SU-DHL-6 (cell line): ENCODE data around the gene GIMAP7.

Experiments used
- H2AFZ ChIP-seq: fragments of 200-600 bp; sonication (generic); 2 replicates; pipeline ENCODE4 v1.6.1; 2014; ENCODE audit warnings: low read depth, mild to moderate bottlenecking, moderate library complexity, mixed read lengths, antibody characterized with exemption, low read length; ENCODE audit not compliant: severe bottlenecking
- H3F3A ChIP-seq: fragments of 200-600 bp; shearing (Covaris generic); 2 replicates; pipeline ENCODE4 v1.6.0; 2016; ENCODE audit warnings: antibody characterized with exemption, mild to moderate bottlenecking; ENCODE audit not compliant: insufficient read depth
- H3K27ac ChIP-seq: fragments of 200-600 bp; sonication (generic); 2 replicates; pipeline ENCODE4 v1.5.1; 2016; ENCODE audit warnings: low read depth, mild to moderate bottlenecking, low read length, moderate library complexity, mixed read lengths
- H3K27me3 ChIP-seq: fragments of 200-600 bp; sonication (generic), shearing (Covaris generic); 2 replicates; pipeline ENCODE4 v1.6.0; 2014; ENCODE audit warnings: mild to moderate bottlenecking, low read length
- H3K36me3 ChIP-seq: fragments of 200-600 bp; sonication (generic); 2 replicates; pipeline ENCODE4 v1.6.1; 2014; ENCODE audit warnings: mild to moderate bottlenecking, low read length, mixed read lengths
- H3K4me2 ChIP-seq: fragments of 300-600, 200-600 bp; shearing (Covaris generic), sonication (generic); 2 replicates; pipeline ENCODE4 v1.6.0; 2014; ENCODE audit warnings: low read length, low read depth, mild to moderate bottlenecking; ENCODE audit not compliant: poor library complexity, severe bottlenecking
- H3K4me3 ChIP-seq: fragments of 200-600 bp; sonication (generic); 2 replicates; pipeline ENCODE4 v1.5.1; 2014; ENCODE audit warnings: antibody characterized with exemption, low read length, mild to moderate bottlenecking, mixed read lengths; ENCODE audit not compliant: insufficient read depth, poor library complexity, severe bottlenecking
- H3K79me2 ChIP-seq: fragments of 200-600 bp; sonication (generic); 2 replicates; pipeline ENCODE4 v1.6.1; 2014; ENCODE audit warnings: mild to moderate bottlenecking, low read length, moderate library complexity; ENCODE audit not compliant: insufficient read depth
- H3K9ac ChIP-seq: fragments of 200-600 bp; sonication (generic); 2 replicates; pipeline ENCODE4 v1.7.0; 2014; ENCODE audit warnings: mild to moderate bottlenecking, low read length
- H3K9me2 ChIP-seq: fragments of 200-600 bp; sonication (generic); replicated peaks from 2 replicates; pipeline ENCODE4 v1.6.1; 2014; ENCODE audit warnings: low read length; ENCODE audit not compliant: insufficient read depth
- H3K9me3 ChIP-seq: fragments of 200-600 bp; sonication (generic); 2 replicates; pipeline ENCODE4 v1.6.1; 2014; ENCODE audit warnings: low read length, mixed read lengths; ENCODE audit not compliant: insufficient read depth
- H4K20me1 ChIP-seq: fragments of 200-600 bp; sonication (generic); 2 replicates; pipeline ENCODE4 v1.6.1; 2014; ENCODE audit warnings: low read depth, mild to moderate bottlenecking, antibody characterized with exemption, low read length, moderate library complexity, mixed read lengths
- EZH2phosphoT487 ChIP-seq: fragments of 200-600 bp; sonication (generic), shearing (Covaris generic); conservative IDR thresholded peaks from 2 replicates; pipeline ENCODE4 v1.6.1; 2018; ENCODE audit warnings: mild to moderate bottlenecking, antibody characterized with exemption, low read length, moderate library complexity, mixed read lengths
- TF ChIP-seq, protein P1 (sequence below): fragments of 200-600 bp; sonication (generic); IDR thresholded peaks from one replicate; pipeline ENCODE4 v1.5.1; 2017; ENCODE audit warnings: antibody characterized with exemption, mild to moderate bottlenecking, low read length, moderate library complexity; ENCODE audit not compliant: insufficient read depth, poor library complexity, severe bottlenecking

GIMAP7 gene

DNA sequence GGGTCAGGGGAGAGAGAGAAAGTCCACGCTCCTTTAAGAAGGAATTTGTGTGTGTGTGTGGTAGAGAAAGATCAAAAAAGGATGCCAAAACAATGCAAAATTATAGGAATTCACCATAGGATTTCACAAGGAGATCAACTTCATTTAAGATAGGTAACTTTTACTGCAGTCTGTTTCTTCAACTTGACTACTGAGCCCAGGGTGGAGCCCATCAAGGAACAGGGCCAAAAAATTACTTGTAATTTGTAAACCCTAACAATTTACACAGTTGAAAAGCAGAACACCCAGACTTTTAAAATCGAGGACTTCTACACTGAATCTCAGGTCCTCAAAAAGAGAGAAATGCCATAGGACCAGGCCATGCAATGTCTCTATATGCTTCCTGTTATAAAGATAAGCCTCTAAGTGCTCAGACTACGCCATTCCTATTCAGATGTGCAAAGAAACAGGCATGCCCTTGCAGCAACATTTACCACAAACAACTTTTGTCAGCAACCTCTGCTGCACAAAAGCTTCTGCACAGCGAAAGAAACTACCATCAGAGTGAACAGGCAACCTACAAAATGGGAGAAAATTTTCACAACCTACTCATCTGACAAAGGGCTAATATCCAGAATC lies 42.0 kb downstream of the GIMAP7 start:
- Histone ChIP-seq H3K27me3 (no peaks in the 10 kb centered on the region), H3K27ac (no peak overlapping the region), H3K4me2 (no peak overlapping the region), H3K79me2 (no peaks in the 10 kb centered on the region), H4K20me1 (no peaks in the 10 kb centered on the region), H3K36me3 (no peaks in the 10 kb centered on the region), H3F3A (no peaks in the 10 kb centered on the region), H3K9me2 (no peaks in the 10 kb centered on the region; the same call in 1 of the 2 replicates), H3K9me3 (peaks cover 6% of the 10 kb centered on the region; the same call in 1 of the 2 replicates), H2AFZ (no peak overlapping the region), H3K9ac (no peak overlapping the region), H3K4me3 (no peak overlapping the region)
- no peak for TF ChIP-seq EZH2phosphoT487
- TF ChIP-seq, protein P1, sequence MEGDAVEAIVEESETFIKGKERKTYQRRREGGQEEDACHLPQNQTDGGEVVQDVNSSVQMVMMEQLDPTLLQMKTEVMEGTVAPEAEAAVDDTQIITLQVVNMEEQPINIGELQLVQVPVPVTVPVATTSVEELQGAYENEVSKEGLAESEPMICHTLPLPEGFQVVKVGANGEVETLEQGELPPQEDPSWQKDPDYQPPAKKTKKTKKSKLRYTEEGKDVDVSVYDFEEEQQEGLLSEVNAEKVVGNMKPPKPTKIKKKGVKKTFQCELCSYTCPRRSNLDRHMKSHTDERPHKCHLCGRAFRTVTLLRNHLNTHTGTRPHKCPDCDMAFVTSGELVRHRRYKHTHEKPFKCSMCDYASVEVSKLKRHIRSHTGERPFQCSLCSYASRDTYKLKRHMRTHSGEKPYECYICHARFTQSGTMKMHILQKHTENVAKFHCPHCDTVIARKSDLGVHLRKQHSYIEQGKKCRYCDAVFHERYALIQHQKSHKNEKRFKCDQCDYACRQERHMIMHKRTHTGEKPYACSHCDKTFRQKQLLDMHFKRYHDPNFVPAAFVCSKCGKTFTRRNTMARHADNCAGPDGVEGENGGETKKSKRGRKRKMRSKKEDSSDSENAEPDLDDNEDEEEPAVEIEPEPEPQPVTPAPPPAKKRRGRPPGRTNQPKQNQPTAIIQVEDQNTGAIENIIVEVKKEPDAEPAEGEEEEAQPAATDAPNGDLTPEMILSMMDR: no peak

DNA sequence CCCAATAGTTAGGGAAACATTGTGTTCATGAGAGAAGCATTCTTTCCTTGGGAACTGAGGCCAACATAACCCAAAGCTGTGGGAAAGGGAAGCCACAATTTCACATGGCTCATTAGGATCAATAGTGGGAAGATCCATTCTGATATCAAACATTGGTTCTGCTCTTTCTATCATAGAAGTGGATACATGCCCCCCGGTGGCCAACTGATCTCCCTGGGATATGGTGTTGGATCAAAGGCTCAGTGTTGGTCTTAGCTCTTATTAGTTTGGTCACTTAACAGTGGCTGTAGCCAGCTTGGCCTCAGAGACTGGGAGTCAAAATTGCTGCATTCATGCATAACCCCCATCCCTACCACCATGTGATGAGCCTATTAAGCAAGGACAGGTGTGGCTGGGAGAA lies 45.8 kb downstream of the GIMAP7 start:
- Histone ChIP-seq H4K20me1 (no peaks in the 10 kb centered on the region), H3K4me2 (no peak overlapping the region), H3K9ac (no peak overlapping the region), H3K9me2 (no peaks in the 10 kb centered on the region; the same call in 1 of the 2 replicates), H3F3A (no peaks in the 10 kb centered on the region), H3K4me3 (no peak overlapping the region), H3K9me3 (peaks cover 6% of the 10 kb centered on the region; the same call in 1 of the 2 replicates), H3K79me2 (no peaks in the 10 kb centered on the region), H3K36me3 (no peaks in the 10 kb centered on the region), H3K27ac (no peak overlapping the region), H2AFZ (no peak overlapping the region), H3K27me3 (no peaks in the 10 kb centered on the region)
- TF ChIP-seq, protein P1: no peak
- no peak for TF ChIP-seq EZH2phosphoT487

DNA sequence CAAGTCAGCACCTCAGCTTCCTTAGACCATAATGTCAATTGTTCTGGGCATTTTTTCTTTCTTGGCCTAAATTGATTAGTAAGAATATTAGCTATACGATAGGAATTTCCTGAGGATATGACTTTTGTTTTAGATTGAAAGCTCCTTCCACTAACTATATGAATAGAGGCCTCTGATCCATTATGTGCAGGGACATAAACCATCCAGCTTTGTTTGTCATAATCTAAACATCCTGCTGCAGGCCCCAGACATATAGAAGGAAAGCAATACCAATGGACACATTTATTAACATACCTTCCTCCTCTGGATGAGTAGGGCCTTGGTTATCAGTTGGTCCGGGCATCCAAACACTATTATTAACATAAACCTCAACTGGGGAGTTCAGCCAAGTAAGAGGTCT lies 48.2 kb downstream of the GIMAP7 start:
- TF ChIP-seq, protein P1: no peak
- no peak overlapping the region for H3K4me2 ChIP-seq
- peaks cover 6% of the 10 kb centered on the region; the same call in 1 of the 2 replicates for H3K9me3 ChIP-seq
- no peaks in the 10 kb centered on the region; the same call in 1 of the 2 replicates for H3K27me3 ChIP-seq
- H3K36me3 ChIP-seq: no peaks in the 10 kb centered on the region
- H3K27ac ChIP-seq: no peak overlapping the region
- H3K4me3 ChIP-seq: no peak overlapping the region
- H3K9ac ChIP-seq: no peak overlapping the region
- H3K79me2 ChIP-seq: no peaks in the 10 kb centered on the region
- H3K9me2 ChIP-seq: no peaks in the 10 kb centered on the region; the same call in 1 of the 2 replicates
- H2AFZ ChIP-seq: no peak overlapping the region
- no peaks in the 10 kb centered on the region for H3F3A ChIP-seq
- H4K20me1 ChIP-seq: no peaks in the 10 kb centered on the region
